ENCODE measurements around the gene PITPNC1. TPM values are rescaled to one million over a fixed set of nuclear protein-coding genes. Genes with fewer than 3 reads are reported as not detected.

Gene PITPNC1
- total RNA-seq, 1 experiment from 2014 or later, result 23.1 TPM

GRCh38 chr17:67528751-67529436 is 151.8 kb downstream of the PITPNC1 start:
- no peaks in the 10 kb centered on the region for H3F3A ChIP-seq (ENCODE audit: low read length, unreplicated experiment)
- TF ChIP-seq EZH2 (IDR thresholded peaks at IDR 0.05; ENCODE audit: low read length, unreplicated experiment) (no peak), CTCF (conservative IDR thresholded peaks at IDR 0.05; ENCODE audit: low read depth, low read length) (no peak), EZH2phosphoT487 (IDR thresholded peaks at IDR 0.05; ENCODE audit: borderline replicate concordance, low read length) (no peak)
- H3K4me3 ChIP-seq (ENCODE audit: low read length), result no peak overlapping the region
- H3K27ac ChIP-seq (ENCODE audit: low read length), result no peak overlapping the region
- ATAC-seq, result peak; percentile 80
- H2AFZ ChIP-seq (ENCODE audit: low read length), result no peak overlapping the region
- no peaks in the 10 kb centered on the region for H4K20me1 ChIP-seq (ENCODE audit: low read length)
- intact Hi-C loops (cut with micrococcal nuclease), result no loop called here
- ChIA-PET POLR2A (ENCODE audit: unreplicated experiment) (no interaction called here), CTCF (no interaction called here)
- no peak overlapping the region for H3K9ac ChIP-seq (ENCODE audit: low read length)
- no peaks in the 10 kb centered on the region for H3K36me3 ChIP-seq (ENCODE audit: low read depth, low read length)
- BruUV-seq (replicated peaks), result no TSS peak
- peak; percentile 27 for DNase-seq
- H3K9me2 ChIP-seq (replicated peaks; ENCODE audit: low read length), result no peaks in the 10 kb centered on the region
- no peaks in the 10 kb centered on the region for H3K27me3 ChIP-seq (ENCODE audit: low read length)
- no peaks in the 10 kb centered on the region for H3K79me2 ChIP-seq (ENCODE audit: low read length)
- H3K4me2 ChIP-seq (ENCODE audit: low read length), result no peak overlapping the region
- no peaks in the 10 kb centered on the region for H3K4me1 ChIP-seq (ENCODE audit: insufficient read depth, low read length)
- H3K9me3 ChIP-seq (ENCODE audit: low read length), result no peaks in the 10 kb centered on the region

GRCh38 chr17:67531291-67531690 is 154.2 kb downstream of the PITPNC1 start:
- no TSS peak for BruUV-seq (replicated peaks)
- ChIA-PET POLR2A (ENCODE audit: unreplicated experiment) (no interaction called here), CTCF (no interaction called here)
- Histone ChIP-seq H3K27ac (ENCODE audit: low read length) (no peak overlapping the region), H3K9ac (ENCODE audit: low read length) (no peak overlapping the region), H4K20me1 (ENCODE audit: low read length) (no peaks in the 10 kb centered on the region), H3K4me2 (ENCODE audit: low read length) (no peak overlapping the region), H3K36me3 (ENCODE audit: low read depth, low read length) (no peaks in the 10 kb centered on the region), H2AFZ (ENCODE audit: low read length) (no peak overlapping the region), H3K4me1 (ENCODE audit: insufficient read depth, low read length) (no peaks in the 10 kb centered on the region), H3K79me2 (ENCODE audit: low read length) (no peaks in the 10 kb centered on the region), H3K9me2 (replicated peaks; ENCODE audit: low read length) (no peaks in the 10 kb centered on the region), H3F3A (ENCODE audit: low read length, unreplicated experiment) (no peaks in the 10 kb centered on the region), H3K4me3 (ENCODE audit: low read length) (no peak overlapping the region), H3K27me3 (ENCODE audit: low read length) (no peaks in the 10 kb centered on the region), H3K9me3 (ENCODE audit: low read length) (no peaks in the 10 kb centered on the region)
- TF ChIP-seq CTCF (conservative IDR thresholded peaks at IDR 0.05; ENCODE audit: low read depth, low read length), result no peak
- TF ChIP-seq EZH2 (IDR thresholded peaks at IDR 0.05; ENCODE audit: low read length, unreplicated experiment), result no peak
- TF ChIP-seq EZH2phosphoT487 (IDR thresholded peaks at IDR 0.05; ENCODE audit: borderline replicate concordance, low read length), result no peak
- intact Hi-C loops (cut with micrococcal nuclease), result no loop called here
- ATAC-seq (no peak), DNase-seq (no peak)

GRCh38 chr17:67532326-67532871 is 155.3 kb downstream of the PITPNC1 start:
- H3K4me2 ChIP-seq (ENCODE audit: low read length), result no peak overlapping the region
- no TSS peak for BruUV-seq (replicated peaks)
- intact Hi-C loops (cut with micrococcal nuclease), result no loop called here
- no peak for ATAC-seq
- ChIA-PET POLR2A (ENCODE audit: unreplicated experiment) (no interaction called here), CTCF (no interaction called here)
- H3K4me1 ChIP-seq (ENCODE audit: insufficient read depth, low read length), result no peaks in the 10 kb centered on the region
- H2AFZ ChIP-seq (ENCODE audit: low read length), result no peak overlapping the region
- H3K36me3 ChIP-seq (ENCODE audit: low read depth, low read length), result peaks cover 6% of the 10 kb centered on the region; the same call in 1 of the 2 replicates
- H3K27ac ChIP-seq (ENCODE audit: low read length), result no peak overlapping the region
- H3K9ac ChIP-seq (ENCODE audit: low read length), result no peak overlapping the region
- H3K4me3 ChIP-seq (ENCODE audit: low read length), result no peak overlapping the region
- H3K79me2 ChIP-seq (ENCODE audit: low read length), result no peaks in the 10 kb centered on the region
- DNase-seq, result no peak
- H3K9me2 ChIP-seq (replicated peaks; ENCODE audit: low read length), result no peaks in the 10 kb centered on the region
- no peaks in the 10 kb centered on the region for H4K20me1 ChIP-seq (ENCODE audit: low read length)
- TF ChIP-seq EZH2phosphoT487 (IDR thresholded peaks at IDR 0.05; ENCODE audit: borderline replicate concordance, low read length) (no peak), CTCF (conservative IDR thresholded peaks at IDR 0.05; ENCODE audit: low read depth, low read length) (no peak), EZH2 (IDR thresholded peaks at IDR 0.05; ENCODE audit: low read length, unreplicated experiment) (no peak)
- H3K27me3 ChIP-seq (ENCODE audit: low read length), result no peaks in the 10 kb centered on the region
- no peaks in the 10 kb centered on the region for H3F3A ChIP-seq (ENCODE audit: low read length, unreplicated experiment)
- H3K9me3 ChIP-seq (ENCODE audit: low read length), result 0 out of 2 replicates have a peak, but pooled peaks cover 5% of the 10 kb centered on the region

Data from PC-3 (cell line).